H9 (cell line): ENCODE data around the gene CUBN. TPM values are rescaled to one million over a fixed set of nuclear protein-coding genes. Genes with fewer than 3 reads are reported as not detected.

Experiments used
- DNase-seq: peaks from one replicate; pipeline ENCODE4 v3.0.0-alpha.2; 2017
- H2AFZ ChIP-seq: one replicate; pipeline ENCODE4 v1.6.1; 2013; ENCODE audit warnings: mild to moderate bottlenecking, low read length, control low read depth, moderate library complexity
- H2AK5ac ChIP-seq: 2 replicates; pipeline ENCODE4 v1.6.1; 2013; ENCODE audit warnings: low read length, control low read depth, mixed read lengths; ENCODE audit not compliant: insufficient read length
- H2BK120ac ChIP-seq: one replicate; pipeline ENCODE4 v1.6.1; 2013; ENCODE audit warnings: low read depth, mild to moderate bottlenecking, low read length, control low read depth, inconsistent platforms; ENCODE audit not compliant: poor library complexity, severe bottlenecking
- H2BK12ac ChIP-seq: 2 replicates; pipeline ENCODE4 v1.6.1; 2013; ENCODE audit warnings: low read length, control low read depth, mixed read lengths, low read depth; ENCODE audit not compliant: insufficient read length
- H2BK15ac ChIP-seq: 2 replicates; pipeline ENCODE4 v1.6.1; 2013; ENCODE audit warnings: low read depth, low read length, control low read depth
- H2BK20ac ChIP-seq: one replicate; pipeline ENCODE4 v1.6.1; 2013; ENCODE audit warnings: low read depth, mild to moderate bottlenecking, low read length, control low read depth, inconsistent platforms; ENCODE audit not compliant: poor library complexity, severe bottlenecking
- H2BK5ac ChIP-seq: 2 replicates; pipeline ENCODE4 v1.6.1; 2013; ENCODE audit warnings: low read length, control low read depth, mixed read lengths; ENCODE audit not compliant: insufficient read length
- H3K14ac ChIP-seq: 2 replicates; pipeline ENCODE4 v1.6.1; 2013; ENCODE audit warnings: low read length, control low read depth; ENCODE audit not compliant: insufficient read depth
- H3K18ac ChIP-seq: 2 replicates; pipeline ENCODE4 v1.6.1; 2013; ENCODE audit warnings: low read depth, mild to moderate bottlenecking, mixed read lengths, low read length, control low read depth; ENCODE audit not compliant: insufficient read length
- H3K23ac ChIP-seq: 2 replicates; pipeline ENCODE4 v1.6.1; 2013; ENCODE audit warnings: low read length, control low read depth, mixed read lengths, low read depth; ENCODE audit not compliant: insufficient read length
- H3K23me2 ChIP-seq: 2 replicates; pipeline ENCODE4 v1.6.1; 2013; ENCODE audit warnings: low read depth, mild to moderate bottlenecking, mixed read lengths, low read length, control low read depth; ENCODE audit not compliant: insufficient read length, poor library complexity, severe bottlenecking
- H3K27ac ChIP-seq: 2 replicates; pipeline ENCODE4 v1.5.1; 2013; ENCODE audit warnings: low read length, control low read depth, mixed read lengths, low read depth; ENCODE audit not compliant: insufficient read length
- H3K27me3 ChIP-seq: 2 replicates; pipeline ENCODE4 v1.6.1; 2013; ENCODE audit warnings: low read length, control low read depth, inconsistent platforms; ENCODE audit not compliant: insufficient read depth
- H3K4ac ChIP-seq: 2 replicates; pipeline ENCODE4 v1.6.1; 2013; ENCODE audit warnings: low read depth, mild to moderate bottlenecking, control low read depth, inconsistent platforms, low read length, moderate library complexity
- H3K4me1 ChIP-seq: 2 replicates; pipeline ENCODE4 v1.6.1; 2013; ENCODE audit warnings: low read length, control low read depth, inconsistent platforms; ENCODE audit not compliant: insufficient read depth
- H3K4me2 ChIP-seq: 2 replicates; pipeline ENCODE4 v1.6.1; 2013; ENCODE audit warnings: low read length, control low read depth, mixed read lengths; ENCODE audit not compliant: insufficient read length, insufficient read depth
- H3K56ac ChIP-seq: 2 replicates; pipeline ENCODE4 v1.6.1; 2013; ENCODE audit warnings: low read depth, mild to moderate bottlenecking, mixed read lengths, low read length, control low read depth; ENCODE audit not compliant: insufficient read length
- H3K79me1 ChIP-seq: 2 replicates; pipeline ENCODE4 v1.6.1; 2013; ENCODE audit warnings: low read depth, mild to moderate bottlenecking, moderate library complexity, low read length, control low read depth, inconsistent platforms; ENCODE audit not compliant: insufficient read depth, poor library complexity, severe bottlenecking
- H3K79me2 ChIP-seq: 2 replicates; pipeline ENCODE4 v1.6.1; 2013; ENCODE audit warnings: low read length, control low read depth, inconsistent platforms; ENCODE audit not compliant: insufficient read depth
- H3K9ac ChIP-seq: 2 replicates; pipeline ENCODE4 v1.6.1; 2013; ENCODE audit warnings: low read length, control low read depth, mixed read lengths; ENCODE audit not compliant: insufficient read length; ENCODE audit errors: extremely low read depth
- H3K9me3 ChIP-seq: one replicate; pipeline ENCODE4 v1.6.1; 2013; ENCODE audit warnings: low read depth, low read length, inconsistent platforms; ENCODE audit not compliant: control insufficient read depth
- H3T11ph ChIP-seq: one replicate; pipeline ENCODE4 v1.6.1; 2013; ENCODE audit warnings: mild to moderate bottlenecking, low read length, control low read depth, inconsistent platforms
- H4K20me1 ChIP-seq: one replicate; pipeline ENCODE4 v1.6.1; 2013; ENCODE audit not compliant: control insufficient read depth, insufficient read length, insufficient read depth
- H4K5ac ChIP-seq: 2 replicates; pipeline ENCODE4 v1.6.1; 2013; ENCODE audit warnings: low read depth, mild to moderate bottlenecking, mixed read lengths, low read length, control low read depth; ENCODE audit not compliant: insufficient read length
- H4K8ac ChIP-seq: replicated peaks from 2 replicates; pipeline ENCODE4 v1.6.1; 2013; ENCODE audit warnings: low read length, control low read depth, mixed read lengths, low read depth; ENCODE audit not compliant: insufficient read length
- H4K91ac ChIP-seq: 2 replicates; pipeline ENCODE4 v1.6.1; 2013; ENCODE audit warnings: low read depth, mild to moderate bottlenecking, moderate library complexity, mixed read lengths, low read length, control low read depth; ENCODE audit not compliant: insufficient read length
- H3K27ac Mint-ChIP-seq, 3 experiments: 2 replicates in 2 of 3; 3 replicates in 1 of 3; pipeline ENCODE4 v1.8.0; 2020 to 2021; ENCODE audit warnings: mixed read lengths in 3 of 3, mild to moderate bottlenecking in 1 of 3, moderate library complexity in 1 of 3
- H3K27me3 Mint-ChIP-seq: 2 replicates; pipeline ENCODE4 v1.8.0; 2021; ENCODE audit warnings: low read depth, mild to moderate bottlenecking, moderate library complexity, mixed read lengths
- H3K36me3 Mint-ChIP-seq, 3 experiments: 2 replicates in 2 of 3; 3 replicates in 1 of 3; pipeline ENCODE4 v1.8.0; 2020 to 2021; ENCODE audit warnings: low read depth in 3 of 3, mixed read lengths in 3 of 3; ENCODE audit not compliant: insufficient read depth in 1 of 3
- H3K4me1 Mint-ChIP-seq, 2 experiments: 2 replicates each; pipeline ENCODE4 v1.8.0; 2020; ENCODE audit warnings: mixed read lengths in 2 of 2
- H3K4me3 Mint-ChIP-seq, 2 experiments: 2 replicates in 1 of 2; 3 replicates in 1 of 2; pipeline ENCODE4 v1.8.0; 2020 to 2021; ENCODE audit warnings: mild to moderate bottlenecking in 2 of 2, mixed read lengths in 2 of 2, moderate library complexity in 1 of 2
- H3K9me3 Mint-ChIP-seq, 2 experiments: 2 replicates in 1 of 2; 3 replicates in 1 of 2; pipeline ENCODE4 v1.8.0; 2020; ENCODE audit warnings: mild to moderate bottlenecking in 2 of 2, mixed read lengths in 2 of 2, moderate library complexity in 1 of 2
- WGBS: extraction: QIAGEN DNeasy Blood & Tissue Kit; methylation state at CpG from one replicate; pipeline ENCODE4 v1.1.7; 2013; ENCODE audit warnings: missing lambda C conversion rate, low lambda C conversion rate, mixed read lengths; ENCODE audit not compliant: insufficient read length; ENCODE audit errors: extremely low coverage; 5-methylcytosine and 5-hydroxymethylcytosine counted together
- total RNA-seq: library from RNA; stranded (reverse); gene quantifications from 2 replicates; pipeline ENCODE4 v1.2.1, GENCODE V29; 2021
- TF ChIP-seq, protein P1 (sequence below): fragments of 200-600 bp; sonication (generic); conservative IDR thresholded peaks from 3 replicates; pipeline ENCODE4 v1.8.0; 2021; ENCODE audit warnings: antibody characterized with exemption, mild to moderate bottlenecking

CUBN gene
- total RNA-seq, 1 experiment from 2014 or later, result 0.26 TPM

GRCh38 chr10:16960551-16960950 is 169.1 kb downstream of the CUBN start:
- Histone ChIP-seq H3K4me2 (no peak overlapping the region), H3K9ac (no peak overlapping the region), H4K20me1 (no peaks in the 10 kb centered on the region), H2BK20ac (no peak overlapping the region), H3K14ac (no peak overlapping the region; the same call in 1 of the 2 replicates), H2AK5ac (no peak overlapping the region), H4K8ac (no peak overlapping the region), H3K23ac (no peak overlapping the region), H3K79me2 (no peaks in the 10 kb centered on the region), H3K9me3 (no peaks in the 10 kb centered on the region), H2BK120ac (no peak overlapping the region), H4K91ac (no peak overlapping the region), H3K18ac (no peak overlapping the region), H3T11ph (no peak overlapping the region), H3K27ac (no peak overlapping the region), H2BK5ac (no peak overlapping the region), H4K5ac (no peak overlapping the region), H3K27me3 (no peaks in the 10 kb centered on the region), H2AFZ (no peak overlapping the region), H2BK15ac (no peak overlapping the region), H3K79me1 (no peaks in the 10 kb centered on the region), H3K56ac (no peak overlapping the region), H3K4me1 (no peaks in the 10 kb centered on the region), H3K23me2 (no peaks in the 10 kb centered on the region), H2BK12ac (no peak overlapping the region), H3K4ac (no peak overlapping the region)
- no peak for DNase-seq
- no peak overlapping the region for H3K27ac Mint-ChIP-seq
- H3K27me3 Mint-ChIP-seq, result no peaks in the 10 kb centered on the region
- H3K9me3 Mint-ChIP-seq, result no peaks in the 10 kb centered on the region
- H3K4me1 Mint-ChIP-seq, result peaks cover under 1% of the 10 kb centered on the region in 2 experiments; a peak in 3 of 4 replicates
- H3K4me3 Mint-ChIP-seq, result no peak overlapping the region
- H3K36me3 Mint-ChIP-seq, result no peaks in the 10 kb centered on the region; a peak in 1 of 7 replicates
- TF ChIP-seq, protein P1, sequence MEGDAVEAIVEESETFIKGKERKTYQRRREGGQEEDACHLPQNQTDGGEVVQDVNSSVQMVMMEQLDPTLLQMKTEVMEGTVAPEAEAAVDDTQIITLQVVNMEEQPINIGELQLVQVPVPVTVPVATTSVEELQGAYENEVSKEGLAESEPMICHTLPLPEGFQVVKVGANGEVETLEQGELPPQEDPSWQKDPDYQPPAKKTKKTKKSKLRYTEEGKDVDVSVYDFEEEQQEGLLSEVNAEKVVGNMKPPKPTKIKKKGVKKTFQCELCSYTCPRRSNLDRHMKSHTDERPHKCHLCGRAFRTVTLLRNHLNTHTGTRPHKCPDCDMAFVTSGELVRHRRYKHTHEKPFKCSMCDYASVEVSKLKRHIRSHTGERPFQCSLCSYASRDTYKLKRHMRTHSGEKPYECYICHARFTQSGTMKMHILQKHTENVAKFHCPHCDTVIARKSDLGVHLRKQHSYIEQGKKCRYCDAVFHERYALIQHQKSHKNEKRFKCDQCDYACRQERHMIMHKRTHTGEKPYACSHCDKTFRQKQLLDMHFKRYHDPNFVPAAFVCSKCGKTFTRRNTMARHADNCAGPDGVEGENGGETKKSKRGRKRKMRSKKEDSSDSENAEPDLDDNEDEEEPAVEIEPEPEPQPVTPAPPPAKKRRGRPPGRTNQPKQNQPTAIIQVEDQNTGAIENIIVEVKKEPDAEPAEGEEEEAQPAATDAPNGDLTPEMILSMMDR, result no peak
- no CpG with 5 or more reads among the region's 4 CpGs for WGBS
